ENCODE measurements around the gene KIF13A. TPM values are rescaled to one million over a fixed set of nuclear protein-coding genes. Genes with fewer than 3 reads are reported as not detected.

Gene KIF13A
- total and polyA plus RNA-seq, 10 of the 15 experiments (the other 5 are each of a cell fraction or from before 2014, with no cell fraction given) = 0.02 to 0.26 (median 0.13) TPM; not detected in 2

DNA sequence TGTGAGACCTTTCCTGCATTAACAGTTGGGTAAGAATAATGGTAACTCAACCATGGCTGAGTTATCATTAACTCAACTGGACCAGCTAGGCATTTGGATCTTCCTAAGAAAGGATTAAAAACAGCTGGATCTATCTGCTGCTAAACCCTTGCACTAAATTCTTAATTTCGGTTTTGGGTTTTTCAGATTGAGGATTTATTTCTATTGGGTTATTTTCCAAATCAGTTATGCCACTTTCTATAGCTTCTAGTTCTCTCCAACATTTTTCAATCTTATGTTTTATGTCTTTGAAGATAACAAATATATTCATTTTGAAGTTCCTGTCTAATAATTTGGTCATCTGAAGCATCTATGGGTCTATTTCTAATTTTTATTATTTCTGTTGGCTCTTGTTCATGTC lies 92.5 kb downstream of the KIF13A start:
- POLR2A ChIA-PET = no interaction called here
- DNase-seq (ENCODE audit: low read depth, low spot score) (no peak), FAIRE-seq (no peak), ATAC-seq (no peak)
- no peaks in the 10 kb centered on the region for H3K79me2 ChIP-seq (ENCODE audit: control insufficient read depth, insufficient read depth, low read length)
- in situ Hi-C loops (cut with MboI) = no loop called here
- no TSS peak for BruUV-seq (replicated peaks)
- no peak overlapping the region for H3K9ac ChIP-seq (ENCODE audit: control insufficient read depth, insufficient read depth, low read length)
- H3K27me3 ChIP-seq (replicated peaks in 1 of 2; ENCODE audit: control insufficient read depth in 2 of 2, insufficient read depth in 2 of 2, low read length in 1 of 2) = no peaks in the 10 kb centered on the region
- no peaks in the 10 kb centered on the region for H3K36me3 ChIP-seq (ENCODE audit: control insufficient read depth in 2 of 2, insufficient read depth in 2 of 2, low read length in 1 of 2)
- H3K27ac ChIP-seq (ENCODE audit: control insufficient read depth, insufficient read depth) = no peak overlapping the region
- intact Hi-C loops (cut with micrococcal nuclease; ENCODE audit: unreplicated experiment) = no loop called here
- TF ChIP-seq, protein P1, sequence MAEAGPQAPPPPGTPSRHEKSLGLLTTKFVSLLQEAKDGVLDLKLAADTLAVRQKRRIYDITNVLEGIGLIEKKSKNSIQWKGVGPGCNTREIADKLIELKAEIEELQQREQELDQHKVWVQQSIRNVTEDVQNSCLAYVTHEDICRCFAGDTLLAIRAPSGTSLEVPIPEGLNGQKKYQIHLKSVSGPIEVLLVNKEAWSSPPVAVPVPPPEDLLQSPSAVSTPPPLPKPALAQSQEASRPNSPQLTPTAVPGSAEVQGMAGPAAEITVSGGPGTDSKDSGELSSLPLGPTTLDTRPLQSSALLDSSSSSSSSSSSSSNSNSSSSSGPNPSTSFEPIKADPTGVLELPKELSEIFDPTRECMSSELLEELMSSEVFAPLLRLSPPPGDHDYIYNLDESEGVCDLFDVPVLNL (IDR thresholded peaks at IDR 0.05; ENCODE audit: low read depth, low read length) = no peak
- no peak for TF ChIP-seq SMARCA5 (IDR thresholded peaks at IDR 0.05)
- TF ChIP-seq CBX5 (IDR thresholded peaks at IDR 0.05; ENCODE audit: low read depth) = 0 out of 2 replicates have a peak, but pooled peaks have one; percentile 32
- 33% methylated on average over 1 of the region's 1 CpG for WGBS (ENCODE audit: insufficient coverage, insufficient replicate concordance, low lambda C conversion rate, missing lambda C conversion rate)
- H4K20me1 ChIP-seq (ENCODE audit: control insufficient read depth, insufficient read depth) = no peaks in the 10 kb centered on the region
- peaks cover 7% of the 10 kb centered on the region for H3K9me3 ChIP-seq (replicated peaks; ENCODE audit: control insufficient read depth, insufficient read depth, low read length)
- RAD21 ChIA-PET (ENCODE audit: unreplicated experiment) = interaction anchor here (0.6 kb wide), 1 partner anchor 305 kb away, joined by 3 read pairs; no protein-coding TSS in a partner anchor
- CTCF ChIA-PET = no interaction called here
- H3K4me3 ChIP-seq = no peak overlapping the region
- H3K4me2 ChIP-seq (ENCODE audit: control insufficient read depth, insufficient read depth) = no peak overlapping the region
- SMC1A ChIA-PET (ENCODE audit: uncharacterized antibody, unreplicated experiment) = no interaction called here
- no peak overlapping the region for H2AFZ ChIP-seq (ENCODE audit: control insufficient read depth, low read depth, low read length)
- H3K4me1 ChIP-seq (ENCODE audit: control insufficient read depth, insufficient read depth, low read length) = no peaks in the 10 kb centered on the region

DNA sequence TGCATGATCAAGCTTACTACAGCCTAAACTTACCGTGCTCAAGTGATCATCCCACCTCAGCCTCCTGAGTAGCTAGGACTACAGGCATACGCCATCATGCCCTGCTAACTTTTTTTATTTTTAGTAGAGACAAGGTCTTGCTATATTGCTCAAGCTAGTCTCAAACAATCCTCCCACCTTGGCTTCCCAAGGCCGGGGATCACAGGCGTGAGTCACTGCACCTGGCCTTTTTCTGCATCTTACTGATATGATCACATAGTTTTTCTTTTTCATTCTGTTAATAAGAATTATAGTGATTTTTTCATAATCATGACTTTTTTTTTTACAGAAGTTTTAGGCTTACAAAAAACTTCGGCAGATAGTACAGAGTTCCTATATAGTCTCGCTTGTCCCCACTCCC lies 93.2 kb downstream of the KIF13A start:
- POLR2A ChIA-PET = no interaction called here
- FAIRE-seq = no peak
- intact Hi-C loops (cut with micrococcal nuclease; ENCODE audit: unreplicated experiment) = no loop called here
- TF ChIP-seq TCF3 (IDR thresholded peaks at IDR 0.05; ENCODE audit: borderline replicate concordance, insufficient read depth, low read depth, low read length) (no peak), GABPA (IDR thresholded peaks at IDR 0.05; ENCODE audit: low read depth) (no peak), ELK1 (IDR thresholded peaks at IDR 0.05; ENCODE audit: low read depth, low read length) (no peak), SUZ12 (IDR thresholded peaks at IDR 0.05; ENCODE audit: unreplicated experiment) (no peak), FOXK2 (IDR thresholded peaks at IDR 0.05) (no peak), RELA (IDR thresholded peaks at IDR 0.05; ENCODE audit: borderline replicate concordance, partially characterized antibody) (no peak), ETV6 (conservative IDR thresholded peaks at IDR 0.05 in 1 of 2, IDR thresholded peaks at IDR 0.05 in 1 of 2; ENCODE audit: borderline replicate concordance in 1 of 2, low read depth in 1 of 2) (no peak), BACH1 (IDR thresholded peaks at IDR 0.05; ENCODE audit: borderline replicate concordance) (no peak), SREBF1 (IDR thresholded peaks at IDR 0.05; ENCODE audit: low read length) (no peak), STAT1 (conservative IDR thresholded peaks at IDR 0.05) (no peak)
- TF ChIP-seq, protein P2, sequence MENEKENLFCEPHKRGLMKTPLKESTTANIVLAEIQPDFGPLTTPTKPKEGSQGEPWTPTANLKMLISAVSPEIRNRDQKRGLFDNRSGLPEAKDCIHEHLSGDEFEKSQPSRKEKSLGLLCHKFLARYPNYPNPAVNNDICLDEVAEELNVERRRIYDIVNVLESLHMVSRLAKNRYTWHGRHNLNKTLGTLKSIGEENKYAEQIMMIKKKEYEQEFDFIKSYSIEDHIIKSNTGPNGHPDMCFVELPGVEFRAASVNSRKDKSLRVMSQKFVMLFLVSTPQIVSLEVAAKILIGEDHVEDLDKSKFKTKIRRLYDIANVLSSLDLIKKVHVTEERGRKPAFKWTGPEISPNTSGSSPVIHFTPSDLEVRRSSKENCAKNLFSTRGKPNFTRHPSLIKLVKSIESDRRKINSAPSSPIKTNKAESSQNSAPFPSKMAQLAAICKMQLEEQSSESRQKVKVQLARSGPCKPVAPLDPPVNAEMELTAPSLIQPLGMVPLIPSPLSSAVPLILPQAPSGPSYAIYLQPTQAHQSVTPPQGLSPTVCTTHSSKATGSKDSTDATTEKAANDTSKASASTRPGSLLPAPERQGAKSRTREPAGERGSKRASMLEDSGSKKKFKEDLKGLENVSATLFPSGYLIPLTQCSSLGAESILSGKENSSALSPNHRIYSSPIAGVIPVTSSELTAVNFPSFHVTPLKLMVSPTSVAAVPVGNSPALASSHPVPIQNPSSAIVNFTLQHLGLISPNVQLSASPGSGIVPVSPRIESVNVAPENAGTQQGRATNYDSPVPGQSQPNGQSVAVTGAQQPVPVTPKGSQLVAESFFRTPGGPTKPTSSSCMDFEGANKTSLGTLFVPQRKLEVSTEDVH (IDR thresholded peaks at IDR 0.05; ENCODE audit: low read depth, partially characterized antibody) = no peak

More for the DNA sequence above, 93.2 kb downstream of the KIF13A start:
- Histone ChIP-seq H3K4me1 (ENCODE audit: control insufficient read depth, insufficient read depth, low read length) (no peaks in the 10 kb centered on the region), H3K27me3 (replicated peaks in 1 of 2; ENCODE audit: control insufficient read depth in 2 of 2, insufficient read depth in 2 of 2, low read length in 1 of 2) (no peaks in the 10 kb centered on the region), H4K20me1 (ENCODE audit: control insufficient read depth, insufficient read depth) (no peaks in the 10 kb centered on the region), H3K4me2 (ENCODE audit: control insufficient read depth, insufficient read depth) (no peak overlapping the region), H3K36me3 (ENCODE audit: control insufficient read depth in 2 of 2, insufficient read depth in 2 of 2, low read length in 1 of 2) (no peaks in the 10 kb centered on the region), H3K27ac (ENCODE audit: control insufficient read depth, insufficient read depth) (no peak overlapping the region), H3K4me3 (no peak overlapping the region), H3K79me2 (ENCODE audit: control insufficient read depth, insufficient read depth, low read length) (no peaks in the 10 kb centered on the region), H2AFZ (ENCODE audit: control insufficient read depth, low read depth, low read length) (no peak overlapping the region), H3K9me3 (replicated peaks; ENCODE audit: control insufficient read depth, insufficient read depth, low read length) (peaks cover 7% of the 10 kb centered on the region), H3K9ac (ENCODE audit: control insufficient read depth, insufficient read depth, low read length) (no peak overlapping the region)
- ChIA-PET CTCF (no interaction called here), RAD21 (ENCODE audit: unreplicated experiment) (no interaction called here), SMC1A (ENCODE audit: uncharacterized antibody, unreplicated experiment) (no interaction called here)
- DNase-seq (ENCODE audit: low read depth, low spot score) = no peak
- WGBS (ENCODE audit: insufficient coverage, insufficient replicate concordance, low lambda C conversion rate, missing lambda C conversion rate) = 97% methylated on average over 6 of the region's 6 CpGs
- ATAC-seq = no peak
- no TSS peak for BruUV-seq (replicated peaks)
- in situ Hi-C loops (cut with MboI) = no loop called here

Measured in GM12878 (cell line).